ENCODE results near the gene PLEKHB2. TPM values are rescaled to one million over a fixed set of nuclear protein-coding genes. Genes with fewer than 3 reads are reported as not detected.

The PLEKHB2 gene
- total RNA-seq, 1 experiment from 2014 or later, result 139 TPM

DNA sequence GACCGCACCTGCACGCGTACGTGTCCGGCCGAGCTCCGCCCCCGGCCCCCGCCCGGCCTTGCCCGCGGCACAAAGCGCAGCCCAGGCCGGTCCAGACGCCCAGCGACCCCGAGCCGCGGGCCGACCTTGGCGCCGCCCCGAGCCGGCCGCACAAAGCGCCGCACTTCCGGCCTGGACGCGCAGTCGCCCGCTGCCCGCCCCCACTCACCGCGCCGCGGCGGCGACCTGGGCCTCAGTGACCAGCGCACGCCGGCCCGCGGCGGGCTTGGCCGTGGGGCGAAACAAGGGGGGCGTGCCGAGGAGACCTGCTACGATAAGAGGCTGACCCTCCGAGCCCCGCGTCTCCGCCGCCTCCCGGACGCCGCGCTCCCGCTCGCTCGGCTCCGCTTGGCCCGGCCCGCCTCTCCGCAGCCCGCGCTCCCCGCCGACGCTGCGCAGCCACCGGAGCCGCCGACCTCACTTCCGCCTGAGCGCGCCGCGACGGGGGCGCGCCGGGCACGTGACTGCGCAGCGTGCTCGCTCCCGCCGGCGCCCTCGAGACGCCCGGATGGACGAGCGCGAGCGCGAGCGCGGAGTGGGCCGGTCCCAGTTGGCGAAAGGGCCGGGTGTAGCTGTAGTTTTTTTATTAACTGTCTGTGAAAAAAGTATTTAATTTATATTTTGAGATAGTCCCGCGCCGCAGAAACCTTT lies 12.0 kb upstream of the PLEKHB2 start, which contains the start of gene FAM168B:
Gene FAM168B, minus strand, starts transcription at position 455 of the 690 bp plus-strand sequence. CDS start 10,814 bp downstream, outside the sequence.
- intact Hi-C loops (cut with micrococcal nuclease; ENCODE audit: unreplicated experiment), result loop anchor here (1.0 to 5.0 kb wide), 2 partner anchors 11 to 399 kb away; partner anchors contain the start of gene MZT2A
- Mint-ChIP-seq H3K9me3 (ENCODE audit: unreplicated experiment) (no peaks in the 10 kb centered on the region), H3K36me3 (ENCODE audit: insufficient read depth, unreplicated experiment) (peaks cover 60% of the 10 kb centered on the region), H3K27me3 (ENCODE audit: insufficient read depth, unreplicated experiment) (no peaks in the 10 kb centered on the region), H3K4me1 (ENCODE audit: low read depth, unreplicated experiment) (peaks cover 9% of the 10 kb centered on the region), H3K27ac (ENCODE audit: unreplicated experiment) (peak within 1 kb of the TSS; percentile 98), H3K4me3 (ENCODE audit: unreplicated experiment) (peak within 1 kb of the TSS; percentile 90)
- Histone ChIP-seq H3K27me3 (replicated peaks; ENCODE audit: control insufficient read depth, insufficient read depth, low read length) (no peaks in the 10 kb centered on the region), H3K36me3 (ENCODE audit: control insufficient read depth, insufficient read depth, low read length) (no peaks in the 10 kb centered on the region), H3K4me3 (ENCODE audit: low read depth, low read length) (peak within 1 kb of the TSS; percentile 51), H3K9me3 (no peaks in the 10 kb centered on the region), H3K4me1 (peaks cover 16% of the 10 kb centered on the region)
- BruUV-seq (replicated peaks), result no TSS peak
- ChIA-PET CTCF (interaction anchor here (0.6 to 3.5 kb wide), 3 partner anchors 11 to 28 kb away, joined by 3 to 14 read pairs (median 3); partner anchors contain the start of gene PLEKHB2), POLR2A (interaction anchor here (0.6 to 1.9 kb wide), 7 partner anchors 10 to 410 kb away, joined by 3 to 18 read pairs (median 4); partner anchors contain the start of gene PLEKHB2)
- peak; percentile 89 to 95 for DNase-seq
- TF ChIP-seq CTCF (IDR thresholded peaks at IDR 0.05; ENCODE audit: insufficient read depth in 1 of 2, low read depth in 1 of 2, low read length in 1 of 2, severe bottlenecking in 1 of 2, unreplicated experiment in 1 of 2), result no peak

- peak in 1 of 2 experiments; percentile 74 for DNase-seq
- Mint-ChIP-seq H3K4me3 (ENCODE audit: unreplicated experiment) (peak overlapping the region; percentile 90), H3K27ac (ENCODE audit: unreplicated experiment) (peak overlapping the region; percentile 98), H3K27me3 (ENCODE audit: insufficient read depth, unreplicated experiment) (no peaks in the 10 kb centered on the region), H3K9me3 (ENCODE audit: unreplicated experiment) (no peaks in the 10 kb centered on the region), H3K36me3 (ENCODE audit: insufficient read depth, unreplicated experiment) (peaks cover 53% of the 10 kb centered on the region), H3K4me1 (ENCODE audit: low read depth, unreplicated experiment) (peaks cover 9% of the 10 kb centered on the region)
- TSS peak; percentile 89 for BruUV-seq (replicated peaks)
- no peaks in the 10 kb centered on the region for H3K36me3 ChIP-seq (ENCODE audit: control insufficient read depth, insufficient read depth, low read length)
- H3K4me3 ChIP-seq (ENCODE audit: low read depth, low read length), result peak overlapping the region; percentile 51
- TF ChIP-seq CTCF (IDR thresholded peaks at IDR 0.05; ENCODE audit: insufficient read depth in 1 of 2, low read depth in 1 of 2, low read length in 1 of 2, severe bottlenecking in 1 of 2, unreplicated experiment in 1 of 2), result no peak
- intact Hi-C loops (cut with micrococcal nuclease; ENCODE audit: unreplicated experiment), result loop anchor here (1.0 to 5.0 kb wide), 2 partner anchors 10 to 398 kb away; partner anchors contain the start of gene MZT2A
- H3K9me3 ChIP-seq, result no peaks in the 10 kb centered on the region
- POLR2A ChIA-PET, result interaction anchor here (0.6 to 1.9 kb wide), 5 partner anchors 9 to 311 kb away, joined by 3 to 18 read pairs (median 3); partner anchors contain the start of gene PLEKHB2
- CTCF ChIA-PET, result interaction anchor here (0.6 to 3.5 kb wide), 3 partner anchors 10 to 27 kb away, joined by 3 to 14 read pairs (median 3); partner anchors contain the start of gene PLEKHB2
- no peaks in the 10 kb centered on the region for H3K27me3 ChIP-seq (replicated peaks; ENCODE audit: control insufficient read depth, insufficient read depth, low read length)
- peaks cover 16% of the 10 kb centered on the region for H3K4me1 ChIP-seq
Observed at GRCh38 chr2:131093696-131094462, 11.3 kb upstream of the PLEKHB2 start.
